PFSK-1 (cell line): ENCODE measurements around the gene SLC6A7.

Source experiments
- FOXP2 ChIP-seq: optimal IDR thresholded peaks from 2 replicates; pipeline ENCODE3; 2011; ENCODE audit warnings: borderline replicate concordance, control low read depth, inconsistent platforms; ENCODE audit not compliant: insufficient read depth; ENCODE audit errors: extremely low read length, extremely low read depth
- POLR2AphosphoS5 ChIP-seq: IDR thresholded peaks from 2 replicates; pipeline ENCODE4 v1.6.1; 2012; ENCODE audit warnings: low read depth, mild to moderate bottlenecking, control low read depth, low read length, moderate library complexity
- SIN3A ChIP-seq: IDR thresholded peaks from 2 replicates; pipeline ENCODE4 v1.6.1; 2012; ENCODE audit warnings: mild to moderate bottlenecking, low read length, moderate library complexity, borderline replicate concordance; ENCODE audit not compliant: insufficient read depth
- TAF1 ChIP-seq: IDR thresholded peaks from 2 replicates; pipeline ENCODE4 v1.6.1; 2012; ENCODE audit warnings: low read length, control low read depth, borderline replicate concordance; ENCODE audit not compliant: insufficient read depth
- TF ChIP-seq, protein P1 (sequence below), 2 experiments: IDR thresholded peaks; 2 replicates each; pipeline versions ENCODE4 v1.6.1 to v1.8.0; 2011 to 2012; ENCODE audit warnings: low read depth in 2 of 2, low read length in 2 of 2, control low read depth in 1 of 2, inconsistent platforms in 1 of 2, mild to moderate bottlenecking in 1 of 2, moderate library complexity in 1 of 2; ENCODE audit not compliant: insufficient read depth in 1 of 2

SLC6A7 gene

DNA sequence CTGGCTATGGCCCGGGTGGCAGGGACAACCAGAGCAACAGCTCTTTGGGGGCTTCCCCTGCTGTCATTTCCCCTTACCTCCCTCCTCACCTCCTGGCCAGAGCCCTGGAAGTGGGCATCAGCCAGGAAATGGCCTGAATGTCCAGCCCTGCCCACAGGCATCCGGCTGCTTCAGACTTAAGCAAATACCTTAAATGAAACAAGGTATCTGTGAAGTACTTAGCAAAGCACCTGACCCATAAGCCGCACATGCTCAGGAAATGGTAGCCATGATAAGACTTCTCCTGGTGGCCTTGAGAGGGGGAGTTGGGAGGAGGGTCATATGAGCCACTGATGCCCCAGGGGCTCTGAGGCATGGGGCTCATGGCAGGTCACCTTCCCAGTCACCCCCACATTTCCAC, 55.9 kb downstream of the SLC6A7 start:
- TF ChIP-seq, protein P1, sequence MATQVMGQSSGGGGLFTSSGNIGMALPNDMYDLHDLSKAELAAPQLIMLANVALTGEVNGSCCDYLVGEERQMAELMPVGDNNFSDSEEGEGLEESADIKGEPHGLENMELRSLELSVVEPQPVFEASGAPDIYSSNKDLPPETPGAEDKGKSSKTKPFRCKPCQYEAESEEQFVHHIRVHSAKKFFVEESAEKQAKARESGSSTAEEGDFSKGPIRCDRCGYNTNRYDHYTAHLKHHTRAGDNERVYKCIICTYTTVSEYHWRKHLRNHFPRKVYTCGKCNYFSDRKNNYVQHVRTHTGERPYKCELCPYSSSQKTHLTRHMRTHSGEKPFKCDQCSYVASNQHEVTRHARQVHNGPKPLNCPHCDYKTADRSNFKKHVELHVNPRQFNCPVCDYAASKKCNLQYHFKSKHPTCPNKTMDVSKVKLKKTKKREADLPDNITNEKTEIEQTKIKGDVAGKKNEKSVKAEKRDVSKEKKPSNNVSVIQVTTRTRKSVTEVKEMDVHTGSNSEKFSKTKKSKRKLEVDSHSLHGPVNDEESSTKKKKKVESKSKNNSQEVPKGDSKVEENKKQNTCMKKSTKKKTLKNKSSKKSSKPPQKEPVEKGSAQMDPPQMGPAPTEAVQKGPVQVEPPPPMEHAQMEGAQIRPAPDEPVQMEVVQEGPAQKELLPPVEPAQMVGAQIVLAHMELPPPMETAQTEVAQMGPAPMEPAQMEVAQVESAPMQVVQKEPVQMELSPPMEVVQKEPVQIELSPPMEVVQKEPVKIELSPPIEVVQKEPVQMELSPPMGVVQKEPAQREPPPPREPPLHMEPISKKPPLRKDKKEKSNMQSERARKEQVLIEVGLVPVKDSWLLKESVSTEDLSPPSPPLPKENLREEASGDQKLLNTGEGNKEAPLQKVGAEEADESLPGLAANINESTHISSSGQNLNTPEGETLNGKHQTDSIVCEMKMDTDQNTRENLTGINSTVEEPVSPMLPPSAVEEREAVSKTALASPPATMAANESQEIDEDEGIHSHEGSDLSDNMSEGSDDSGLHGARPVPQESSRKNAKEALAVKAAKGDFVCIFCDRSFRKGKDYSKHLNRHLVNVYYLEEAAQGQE (IDR thresholded peaks at IDR 0.05; ENCODE audit: insufficient read depth in 1 of 2, low read depth in 2 of 2, low read length in 2 of 2), result no peak
- TF ChIP-seq FOXP2 (no peak), POLR2AphosphoS5 (no peak), TAF1 (no peak), SIN3A (no peak)

- TF ChIP-seq TAF1, result no peak
- TF ChIP-seq, protein P1 (IDR thresholded peaks at IDR 0.05; ENCODE audit: insufficient read depth in 1 of 2, low read depth in 2 of 2, low read length in 2 of 2), result no peak
- TF ChIP-seq POLR2AphosphoS5, result no peak
- no peak for TF ChIP-seq SIN3A
- no peak for TF ChIP-seq FOXP2
Observed at GRCh38 chr5:150246429-150246828, 56.6 kb downstream of the SLC6A7 start.

DNA sequence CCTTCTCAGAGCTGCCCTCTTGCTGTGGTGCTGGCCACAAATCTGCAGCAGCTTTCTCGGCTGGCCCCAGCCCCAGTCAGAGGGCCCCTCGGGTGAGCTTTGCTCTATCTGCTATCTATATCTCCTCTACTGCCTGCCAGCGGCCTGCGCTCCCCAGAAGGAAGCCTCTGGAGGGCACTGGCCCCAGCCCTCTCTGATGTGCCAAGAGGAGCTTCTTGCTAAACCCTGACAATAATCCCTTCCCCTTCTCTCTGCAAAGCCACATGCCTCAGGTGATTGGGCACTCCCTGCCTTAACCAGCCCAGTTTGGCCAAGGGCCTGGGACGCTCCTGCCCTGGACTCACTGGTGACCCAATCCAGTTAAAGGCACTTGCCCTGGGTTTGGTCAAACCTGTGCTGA, 57.0 kb downstream of the SLC6A7 start:
- TF ChIP-seq POLR2AphosphoS5, result no peak
- TF ChIP-seq FOXP2, result no peak
- no peak for TF ChIP-seq TAF1
- TF ChIP-seq, protein P1 (IDR thresholded peaks at IDR 0.05; ENCODE audit: insufficient read depth in 1 of 2, low read depth in 2 of 2, low read length in 2 of 2), result no peak
- no peak for TF ChIP-seq SIN3A

DNA sequence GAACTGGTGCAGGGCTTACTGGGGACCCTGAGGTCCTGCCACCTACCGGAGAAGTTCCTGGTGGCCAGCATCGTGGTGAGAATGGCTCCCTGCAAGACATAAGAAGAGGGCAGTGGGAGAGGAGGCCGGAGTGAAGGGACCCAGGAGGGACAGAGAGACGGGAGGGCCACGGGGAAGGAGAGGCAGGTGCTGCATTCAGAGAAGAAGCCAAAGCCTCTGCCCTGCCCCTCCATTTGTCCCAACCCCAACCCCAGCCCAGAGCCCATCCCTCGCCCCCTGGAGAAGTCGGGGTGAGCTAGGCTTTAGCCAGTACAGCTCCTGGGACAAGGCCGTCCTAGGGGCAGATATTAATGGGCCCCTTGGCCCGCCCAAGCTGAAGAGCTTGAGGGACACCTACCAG, 57.9 kb downstream of the SLC6A7 start:
- no peak for TF ChIP-seq POLR2AphosphoS5
- TF ChIP-seq TAF1, result no peak
- TF ChIP-seq FOXP2, result no peak
- TF ChIP-seq, protein P1 (IDR thresholded peaks at IDR 0.05; ENCODE audit: insufficient read depth in 1 of 2, low read depth in 2 of 2, low read length in 2 of 2), result no peak
- no peak for TF ChIP-seq SIN3A

DNA sequence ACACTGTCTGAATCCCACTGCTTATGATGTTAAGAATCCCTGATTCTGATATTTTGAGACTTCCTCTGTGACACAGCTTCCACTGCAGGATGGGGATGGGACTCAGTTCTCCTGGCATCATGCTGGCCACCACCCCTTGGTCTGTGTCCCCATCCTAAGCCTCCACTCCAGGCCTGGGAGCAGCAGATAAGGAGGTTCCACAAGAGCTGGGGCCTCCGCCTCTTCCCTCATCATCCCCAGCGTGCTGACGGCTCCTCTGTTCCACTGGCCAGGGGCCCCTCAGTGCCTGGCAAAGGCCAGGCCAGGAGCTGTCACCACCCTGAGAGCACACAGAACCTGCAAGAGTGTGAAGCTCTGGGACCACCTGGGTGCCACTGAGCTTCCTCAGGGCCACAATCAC, 59.1 kb downstream of the SLC6A7 start:
- TF ChIP-seq TAF1, result no peak
- TF ChIP-seq SIN3A, result no peak
- TF ChIP-seq, protein P1 (IDR thresholded peaks at IDR 0.05; ENCODE audit: insufficient read depth in 1 of 2, low read depth in 2 of 2, low read length in 2 of 2), result no peak
- TF ChIP-seq FOXP2, result no peak
- TF ChIP-seq POLR2AphosphoS5, result no peak
